Measurements from ENCODE around the gene C12orf42. TPM values are rescaled to one million over a fixed set of nuclear protein-coding genes. Genes with fewer than 3 reads are reported as not detected.
"Not testable (repeated sequence)": the region's sequence is repeated elsewhere in the genome, so short reads cannot be mapped to it uniquely, and the experiment has no call there.

The C12orf42 gene
- total RNA-seq, 1 experiment from 2014 or later, result not detected

DNA sequence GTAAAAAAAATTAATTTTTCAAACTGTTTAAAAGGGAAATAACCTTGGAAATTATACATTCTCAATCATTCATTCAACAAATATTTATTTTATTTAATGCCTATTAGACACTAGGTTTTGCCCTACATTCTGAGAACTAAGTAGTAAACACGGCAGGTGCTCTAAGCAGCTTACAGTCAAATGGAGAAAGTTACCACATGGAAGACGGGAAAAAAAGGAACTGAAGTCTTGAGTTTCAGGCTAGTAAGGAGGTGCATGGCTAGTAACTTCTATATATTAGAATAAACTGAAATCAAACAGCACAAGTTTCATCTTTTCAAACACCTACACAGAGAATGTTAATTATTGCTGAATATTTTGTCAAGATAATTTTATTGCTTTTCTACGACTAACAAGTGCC lies 52.9 kb downstream of the C12orf42 start:
- H3K36me3 ChIP-seq (ENCODE audit: low read depth), result no peaks in the 10 kb centered on the region
- H3F3A ChIP-seq (ENCODE audit: insufficient read depth, low read depth), result no peaks in the 10 kb centered on the region
- H3K27me3 ChIP-seq (ENCODE audit: insufficient read depth, low read depth), result peaks cover 7% of the 10 kb centered on the region
- no peak overlapping the region for H3K4me2 ChIP-seq
- intact Hi-C loops (cut with micrococcal nuclease; ENCODE audit: unreplicated experiment), result no loop called here
- no peak for DNase-seq
- no peak overlapping the region for H2AFZ ChIP-seq
- TF ChIP-seq EZH2 (IDR thresholded peaks at IDR 0.05; ENCODE audit: low read depth), result no peak
- TF ChIP-seq, protein P1, sequence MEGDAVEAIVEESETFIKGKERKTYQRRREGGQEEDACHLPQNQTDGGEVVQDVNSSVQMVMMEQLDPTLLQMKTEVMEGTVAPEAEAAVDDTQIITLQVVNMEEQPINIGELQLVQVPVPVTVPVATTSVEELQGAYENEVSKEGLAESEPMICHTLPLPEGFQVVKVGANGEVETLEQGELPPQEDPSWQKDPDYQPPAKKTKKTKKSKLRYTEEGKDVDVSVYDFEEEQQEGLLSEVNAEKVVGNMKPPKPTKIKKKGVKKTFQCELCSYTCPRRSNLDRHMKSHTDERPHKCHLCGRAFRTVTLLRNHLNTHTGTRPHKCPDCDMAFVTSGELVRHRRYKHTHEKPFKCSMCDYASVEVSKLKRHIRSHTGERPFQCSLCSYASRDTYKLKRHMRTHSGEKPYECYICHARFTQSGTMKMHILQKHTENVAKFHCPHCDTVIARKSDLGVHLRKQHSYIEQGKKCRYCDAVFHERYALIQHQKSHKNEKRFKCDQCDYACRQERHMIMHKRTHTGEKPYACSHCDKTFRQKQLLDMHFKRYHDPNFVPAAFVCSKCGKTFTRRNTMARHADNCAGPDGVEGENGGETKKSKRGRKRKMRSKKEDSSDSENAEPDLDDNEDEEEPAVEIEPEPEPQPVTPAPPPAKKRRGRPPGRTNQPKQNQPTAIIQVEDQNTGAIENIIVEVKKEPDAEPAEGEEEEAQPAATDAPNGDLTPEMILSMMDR (conservative IDR thresholded peaks at IDR 0.05), result no peak
- H4K20me1 ChIP-seq (ENCODE audit: insufficient read depth), result no peaks in the 10 kb centered on the region
- no peaks in the 10 kb centered on the region for H3K9me2 ChIP-seq (ENCODE audit: insufficient read depth)
- H3K27ac ChIP-seq, result no peak overlapping the region
- no TSS peak for BruUV-seq (replicated peaks)
- no peak overlapping the region for H3K4me3 ChIP-seq
- no peaks in the 10 kb centered on the region for H3K79me2 ChIP-seq (ENCODE audit: low read depth)
- no peaks in the 10 kb centered on the region for H3K4me1 ChIP-seq (replicated peaks; ENCODE audit: insufficient read depth)
- POLR2A ChIA-PET (ENCODE audit: unreplicated experiment), result no interaction called here
- CTCF ChIA-PET, result no interaction called here
- H3K9me3 ChIP-seq (ENCODE audit: insufficient read depth, low read depth), result no peaks in the 10 kb centered on the region

- Histone ChIP-seq H3K4me3 (no peak overlapping the region), H3K4me2 (no peak overlapping the region), H2AFZ (no peak overlapping the region), H3K27ac (no peak overlapping the region), H3K27me3 (ENCODE audit: insufficient read depth, low read depth) (0 out of 2 replicates have a peak, but pooled peaks cover 4% of the 10 kb centered on the region), H3F3A (ENCODE audit: insufficient read depth, low read depth) (no peaks in the 10 kb centered on the region), H3K4me1 (replicated peaks; ENCODE audit: insufficient read depth) (no peaks in the 10 kb centered on the region), H3K9me3 (ENCODE audit: insufficient read depth, low read depth) (no peaks in the 10 kb centered on the region), H4K20me1 (ENCODE audit: insufficient read depth) (no peaks in the 10 kb centered on the region), H3K79me2 (ENCODE audit: low read depth) (no peaks in the 10 kb centered on the region), H3K9me2 (ENCODE audit: insufficient read depth) (no peaks in the 10 kb centered on the region), H3K36me3 (ENCODE audit: low read depth) (no peaks in the 10 kb centered on the region)
- no TSS peak for BruUV-seq (replicated peaks)
- ChIA-PET CTCF (no interaction called here), POLR2A (ENCODE audit: unreplicated experiment) (no interaction called here)
- intact Hi-C loops (cut with micrococcal nuclease; ENCODE audit: unreplicated experiment), result no loop called here
- TF ChIP-seq, protein P1 (conservative IDR thresholded peaks at IDR 0.05), result no peak
- TF ChIP-seq EZH2 (IDR thresholded peaks at IDR 0.05; ENCODE audit: low read depth), result no peak
- DNase-seq, result no peak
These were observed 53.6 kb downstream of the C12orf42 start for GRCh38 chr12:103442182-103442555.

GRCh38 chr12:103441437-103442181 lies 54.2 kb downstream of the C12orf42 start:
- no peak overlapping the region for H3K4me2 ChIP-seq
- no peak overlapping the region for H2AFZ ChIP-seq
- H3K4me1 ChIP-seq (replicated peaks; ENCODE audit: insufficient read depth), result no peaks in the 10 kb centered on the region
- CTCF ChIA-PET, result no interaction called here
- no peaks in the 10 kb centered on the region for H4K20me1 ChIP-seq (ENCODE audit: insufficient read depth)
- POLR2A ChIA-PET (ENCODE audit: unreplicated experiment), result no interaction called here
- H3F3A ChIP-seq (ENCODE audit: insufficient read depth, low read depth), result no peaks in the 10 kb centered on the region
- DNase-seq, result no peak
- no peaks in the 10 kb centered on the region for H3K9me2 ChIP-seq (ENCODE audit: insufficient read depth)
- TF ChIP-seq EZH2 (IDR thresholded peaks at IDR 0.05; ENCODE audit: low read depth), result no peak
- TF ChIP-seq, protein P1 (conservative IDR thresholded peaks at IDR 0.05), result no peak
- no TSS peak for BruUV-seq (replicated peaks)
- H3K27ac ChIP-seq, result no peak overlapping the region
- no peaks in the 10 kb centered on the region for H3K36me3 ChIP-seq (ENCODE audit: low read depth)
- no peaks in the 10 kb centered on the region for H3K79me2 ChIP-seq (ENCODE audit: low read depth)
- 0 out of 2 replicates have a peak, but pooled peaks cover 4% of the 10 kb centered on the region for H3K27me3 ChIP-seq (ENCODE audit: insufficient read depth, low read depth)
- no peak overlapping the region for H3K4me3 ChIP-seq
- intact Hi-C loops (cut with micrococcal nuclease; ENCODE audit: unreplicated experiment), result no loop called here
- no peaks in the 10 kb centered on the region for H3K9me3 ChIP-seq (ENCODE audit: insufficient read depth, low read depth)

DNA sequence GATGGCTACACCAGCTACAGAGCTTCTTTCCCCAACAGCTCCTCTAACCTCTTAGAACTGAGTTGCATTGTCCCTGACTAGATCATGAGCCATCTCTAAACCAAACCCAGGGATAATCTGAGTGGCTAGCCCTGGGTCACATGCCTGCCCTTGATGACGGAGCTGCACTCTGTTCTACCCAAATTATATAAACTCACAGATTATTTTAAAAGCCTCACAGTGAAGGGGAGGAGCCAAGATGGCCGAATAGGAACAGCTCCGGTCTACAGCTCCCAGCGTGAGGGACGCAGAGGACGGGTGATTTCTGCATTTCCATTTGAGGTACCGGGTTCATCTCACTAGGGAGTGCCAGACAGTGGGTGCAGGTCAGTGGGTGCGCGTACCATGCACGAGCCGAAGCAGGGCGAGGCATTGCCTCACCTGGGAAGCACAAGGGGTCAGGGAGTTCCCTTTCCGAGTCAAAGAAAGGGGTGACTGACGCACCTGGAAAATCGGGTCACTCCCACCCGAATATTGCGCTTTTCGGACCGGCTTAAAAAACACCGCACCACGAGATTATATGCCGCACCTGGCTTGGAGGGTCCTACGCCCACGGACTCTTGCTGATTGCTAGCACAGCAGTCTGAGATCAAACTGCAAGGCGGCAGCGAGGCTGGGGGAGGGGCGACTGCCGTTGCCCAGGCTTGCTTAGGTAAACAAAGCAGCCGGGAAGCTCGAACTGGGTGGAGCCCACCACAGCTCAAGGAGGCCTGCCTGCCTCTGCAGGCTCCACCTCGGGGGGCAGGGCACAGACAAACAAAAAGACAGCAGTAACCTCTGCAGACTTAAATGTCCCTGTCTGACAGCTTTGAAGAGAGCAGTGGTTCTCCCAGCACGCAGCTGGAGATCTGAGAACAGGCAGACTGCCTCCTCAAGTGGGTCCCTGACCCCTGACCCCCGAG lies 61.3 kb downstream of the C12orf42 start:
- peak in 1 of 2 experiments; percentile 1 for DNase-seq
- H3K36me3 ChIP-seq (ENCODE audit: low read depth); H3F3A ChIP-seq (ENCODE audit: insufficient read depth, low read depth); H3K4me1 ChIP-seq (replicated peaks; ENCODE audit: insufficient read depth); H3K79me2 ChIP-seq (ENCODE audit: low read depth); H3K9me3 ChIP-seq (ENCODE audit: insufficient read depth, low read depth); H3K27me3 ChIP-seq (ENCODE audit: insufficient read depth, low read depth); intact Hi-C loops (cut with micrococcal nuclease; ENCODE audit: unreplicated experiment); POLR2A ChIA-PET (ENCODE audit: unreplicated experiment); H3K27ac ChIP-seq; H3K9me2 ChIP-seq (ENCODE audit: insufficient read depth); BruUV-seq (replicated peaks); H4K20me1 ChIP-seq (ENCODE audit: insufficient read depth); CTCF ChIA-PET: not testable (repeated sequence)
- Histone ChIP-seq H3K4me2 (peak overlapping the region; percentile 40), H3K4me3 (peak overlapping the region; percentile 29; the same call in 1 of the 2 replicates), H2AFZ (0 out of 2 replicates have a peak overlapping the region, but pooled peaks have one; percentile 48)
